Tibial nerve (tissue), 4 donors: Measurements from ENCODE around the gene ATXN10. TPM values are rescaled to one million over a fixed set of nuclear protein-coding genes. Genes with fewer than 3 reads are reported as not detected.

Source experiments
- DNase-seq, 2 donors: peaks; one replicate each; pipeline ENCODE4 v3.0.0-alpha.2; 2019; ENCODE audit warnings: low spot score in 2 of 2
- H3K27ac ChIP-seq, 4 donors: fragments of 200-600 bp; sonication (generic) in 3 of 4; one replicate each; pipeline ENCODE4 v1.5.1; 2017 to 2019; ENCODE audit warnings: mild to moderate bottlenecking in 1 of 4
- H3K27me3 ChIP-seq, 2 donors: fragments of 200-600 bp; sonication (generic) in 1 of 2; one replicate each; pipeline versions ENCODE4 v1.5.1 to v1.6.0; 2017 to 2019
- H3K36me3 ChIP-seq, 3 donors: fragments of 200-600 bp; sonication (generic); one replicate each; pipeline ENCODE4 v1.5.1; 2018 to 2019
- H3K4me1 ChIP-seq, 4 donors: fragments of 200-600 bp; sonication (generic) in 3 of 4; one replicate each; pipeline ENCODE4 v1.5.1; 2017 to 2019
- H3K4me3 ChIP-seq, 4 donors: fragments of 200-600 bp; sonication (generic) in 3 of 4; one replicate each; pipeline ENCODE4 v1.5.1; 2017 to 2019; ENCODE audit warnings: mild to moderate bottlenecking in 1 of 4, moderate library complexity in 1 of 4
- H3K9me3 ChIP-seq, 4 donors: fragments of 200-600 bp; sonication (generic) in 3 of 4; one replicate each; pipeline ENCODE4 v1.5.1; 2017 to 2019
- CTCF ChIP-seq, 5 experiments: fragments of 200-600 bp in 3 of 5; fragments of 450-650 bp in 2 of 5; sonication (generic) in 3 of 5; IDR thresholded peaks; one replicate each; pipeline ENCODE4 v1.5.1; 2016 to 2019; ENCODE audit warnings: antibody characterized with exemption in 5 of 5, mild to moderate bottlenecking in 3 of 5, moderate library complexity in 2 of 5
- EP300 ChIP-seq, 2 donors: sonication (generic); formaldehyde crosslinking; IDR thresholded peaks; one replicate each; pipeline ENCODE4 v1.6.1; 2017; ENCODE audit warnings: antibody characterized with exemption in 2 of 2, mild to moderate bottlenecking in 1 of 2
- POLR2A ChIP-seq, 2 donors: fragments of 450-650 bp; IDR thresholded peaks; one replicate each; pipeline ENCODE4 v1.6.1; 2017; ENCODE audit warnings: antibody characterized with exemption in 2 of 2, mild to moderate bottlenecking in 2 of 2, moderate library complexity in 2 of 2
- WGBS, 2 donors: methylation state at CpG; one replicate each; pipeline ENCODE4 v1.1.5; 2018; 5-methylcytosine and 5-hydroxymethylcytosine counted together
- total RNA-seq, 4 donors: library from RNA; depleted of rRNA; stranded (reverse); fragments of >200 nt; gene quantifications; one replicate each; pipeline ENCODE4 v1.1.0, GENCODE V29; 2016

Gene ATXN10
- total RNA-seq, 4 donors from 2014 or later = 163 to 197 (median 178) TPM

GRCh38 chr22:45867906-45868555, 196.4 kb downstream of the ATXN10 start:
- Histone ChIP-seq H3K27ac (no peak overlapping the region), H3K9me3 (peaks cover 0 to 14% (median 2%) of the 10 kb centered on the region in 4 donors), H3K36me3 (no peaks in the 10 kb centered on the region), H3K4me3 (no peak overlapping the region), H3K27me3 (peaks cover 0 to 45% of the 10 kb centered on the region in 2 donors), H3K4me1 (peaks cover 0 to 36% (median 14%) of the 10 kb centered on the region in 4 donors)
- WGBS, 2 donors = 55 to 65% methylated on average over 16 to 20 of the region's 20 CpGs
- DNase-seq = no peak
- no peak for TF ChIP-seq CTCF (IDR thresholded peaks at IDR 0.05)
- no peak for TF ChIP-seq EP300 (IDR thresholded peaks at IDR 0.05)

- TF ChIP-seq EP300 (IDR thresholded peaks at IDR 0.05) (no peak), CTCF (IDR thresholded peaks at IDR 0.05) (no peak), POLR2A (IDR thresholded peaks at IDR 0.05) (no peak)
- Histone ChIP-seq H3K4me3 (no peak overlapping the region), H3K4me1 (peaks cover 0 to 35% (median 14%) of the 10 kb centered on the region in 4 donors), H3K27me3 (peaks cover 0 to 45% of the 10 kb centered on the region in 2 donors), H3K36me3 (no peaks in the 10 kb centered on the region), H3K27ac (no peak overlapping the region), H3K9me3 (peaks cover 0 to 15% (median 2%) of the 10 kb centered on the region in 4 donors)
- 90 to 93% methylated on average over 18 of the region's 18 CpGs for WGBS, 2 donors
- DNase-seq = no peak
These were observed 197.1 kb downstream of the ATXN10 start for GRCh38 chr22:45868571-45869339.

- TF ChIP-seq CTCF (IDR thresholded peaks at IDR 0.05) = no peak
- no peak for TF ChIP-seq POLR2A (IDR thresholded peaks at IDR 0.05)
- TF ChIP-seq EP300 (IDR thresholded peaks at IDR 0.05) = no peak
- no peak overlapping the region for H3K27ac ChIP-seq
- no peak overlapping the region for H3K4me3 ChIP-seq
- WGBS, 2 donors = 78 to 84% methylated on average over 13 of the region's 13 CpGs
- no peaks in the 10 kb centered on the region for H3K36me3 ChIP-seq
- H3K27me3 ChIP-seq = peaks cover 0 to 42% of the 10 kb centered on the region in 2 donors
- peaks cover 0 to 15% (median 2%) of the 10 kb centered on the region in 4 donors for H3K9me3 ChIP-seq
- peaks cover 0 to 28% (median 14%) of the 10 kb centered on the region in 4 donors for H3K4me1 ChIP-seq
- no peak for DNase-seq
These were observed 197.8 kb downstream of the ATXN10 start for GRCh38 chr22:45869340-45869847.

- Histone ChIP-seq H3K36me3 (no peaks in the 10 kb centered on the region), H3K27ac (no peak overlapping the region), H3K4me1 (peaks cover 0 to 24% (median 14%) of the 10 kb centered on the region in 4 donors), H3K27me3 (peaks cover 0 to 36% of the 10 kb centered on the region in 2 donors), H3K9me3 (peaks cover 0 to 15% (median 2%) of the 10 kb centered on the region in 4 donors), H3K4me3 (no peak overlapping the region)
- WGBS, 2 donors = 94 to 96% methylated on average over 7 of the region's 7 CpGs
- TF ChIP-seq EP300 (IDR thresholded peaks at IDR 0.05) (no peak), POLR2A (IDR thresholded peaks at IDR 0.05) (no peak), CTCF (IDR thresholded peaks at IDR 0.05) (no peak)
- DNase-seq = no peak
These were observed 198.4 kb downstream of the ATXN10 start for GRCh38 chr22:45870011-45870410.

- Histone ChIP-seq H3K9me3 (peaks cover 0 to 15% (median 2%) of the 10 kb centered on the region in 4 donors), H3K36me3 (no peaks in the 10 kb centered on the region), H3K27me3 (peaks cover 0 to 19% of the 10 kb centered on the region in 2 donors), H3K4me1 (peaks cover 0 to 13% (median 8%) of the 10 kb centered on the region in 4 donors), H3K27ac (no peak overlapping the region), H3K4me3 (no peak overlapping the region)
- DNase-seq = no peak
- TF ChIP-seq CTCF (IDR thresholded peaks at IDR 0.05) (no peak), EP300 (IDR thresholded peaks at IDR 0.05) (no peak)
- WGBS, 2 donors = 89 to 96% methylated on average over 6 of the region's 6 CpGs
These were observed 200.1 kb downstream of the ATXN10 start for GRCh38 chr22:45871721-45872120.
